H9 (cell line): Measurements from ENCODE around the gene HSPA9. TPM values are rescaled to one million over a fixed set of nuclear protein-coding genes. Genes with fewer than 3 reads are reported as not detected.
A peak's percentile ranks its signal among the peaks of the same experiment; 100 is the strongest.

Experiments
- DNase-seq: peaks from one replicate; pipeline ENCODE4 v3.0.0-alpha.2; 2017
- H2AFZ ChIP-seq: one replicate; pipeline ENCODE4 v1.6.1; 2013; ENCODE audit warnings: mild to moderate bottlenecking, low read length, control low read depth, moderate library complexity
- H2AK5ac ChIP-seq: 2 replicates; pipeline ENCODE4 v1.6.1; 2013; ENCODE audit warnings: low read length, control low read depth, mixed read lengths; ENCODE audit not compliant: insufficient read length
- H2BK120ac ChIP-seq: one replicate; pipeline ENCODE4 v1.6.1; 2013; ENCODE audit warnings: low read depth, mild to moderate bottlenecking, low read length, control low read depth, inconsistent platforms; ENCODE audit not compliant: poor library complexity, severe bottlenecking
- H2BK12ac ChIP-seq: 2 replicates; pipeline ENCODE4 v1.6.1; 2013; ENCODE audit warnings: low read length, control low read depth, mixed read lengths, low read depth; ENCODE audit not compliant: insufficient read length
- H2BK15ac ChIP-seq: 2 replicates; pipeline ENCODE4 v1.6.1; 2013; ENCODE audit warnings: low read depth, low read length, control low read depth
- H2BK20ac ChIP-seq: one replicate; pipeline ENCODE4 v1.6.1; 2013; ENCODE audit warnings: low read depth, mild to moderate bottlenecking, low read length, control low read depth, inconsistent platforms; ENCODE audit not compliant: poor library complexity, severe bottlenecking
- H2BK5ac ChIP-seq: 2 replicates; pipeline ENCODE4 v1.6.1; 2013; ENCODE audit warnings: low read length, control low read depth, mixed read lengths; ENCODE audit not compliant: insufficient read length
- H3K14ac ChIP-seq: 2 replicates; pipeline ENCODE4 v1.6.1; 2013; ENCODE audit warnings: low read length, control low read depth; ENCODE audit not compliant: insufficient read depth
- H3K18ac ChIP-seq: 2 replicates; pipeline ENCODE4 v1.6.1; 2013; ENCODE audit warnings: low read depth, mild to moderate bottlenecking, mixed read lengths, low read length, control low read depth; ENCODE audit not compliant: insufficient read length
- H3K23ac ChIP-seq: 2 replicates; pipeline ENCODE4 v1.6.1; 2013; ENCODE audit warnings: low read length, control low read depth, mixed read lengths, low read depth; ENCODE audit not compliant: insufficient read length
- H3K23me2 ChIP-seq: 2 replicates; pipeline ENCODE4 v1.6.1; 2013; ENCODE audit warnings: low read depth, mild to moderate bottlenecking, mixed read lengths, low read length, control low read depth; ENCODE audit not compliant: insufficient read length, poor library complexity, severe bottlenecking
- H3K27ac ChIP-seq: 2 replicates; pipeline ENCODE4 v1.5.1; 2013; ENCODE audit warnings: low read length, control low read depth, mixed read lengths, low read depth; ENCODE audit not compliant: insufficient read length
- H3K27me3 ChIP-seq: 2 replicates; pipeline ENCODE4 v1.6.1; 2013; ENCODE audit warnings: low read length, control low read depth, inconsistent platforms; ENCODE audit not compliant: insufficient read depth
- H3K4ac ChIP-seq: 2 replicates; pipeline ENCODE4 v1.6.1; 2013; ENCODE audit warnings: low read depth, mild to moderate bottlenecking, control low read depth, inconsistent platforms, low read length, moderate library complexity
- H3K4me1 ChIP-seq: 2 replicates; pipeline ENCODE4 v1.6.1; 2013; ENCODE audit warnings: low read length, control low read depth, inconsistent platforms; ENCODE audit not compliant: insufficient read depth
- H3K4me2 ChIP-seq: 2 replicates; pipeline ENCODE4 v1.6.1; 2013; ENCODE audit warnings: low read length, control low read depth, mixed read lengths; ENCODE audit not compliant: insufficient read length, insufficient read depth
- H3K56ac ChIP-seq: 2 replicates; pipeline ENCODE4 v1.6.1; 2013; ENCODE audit warnings: low read depth, mild to moderate bottlenecking, mixed read lengths, low read length, control low read depth; ENCODE audit not compliant: insufficient read length
- H3K79me1 ChIP-seq: 2 replicates; pipeline ENCODE4 v1.6.1; 2013; ENCODE audit warnings: low read depth, mild to moderate bottlenecking, moderate library complexity, low read length, control low read depth, inconsistent platforms; ENCODE audit not compliant: insufficient read depth, poor library complexity, severe bottlenecking
- H3K79me2 ChIP-seq: 2 replicates; pipeline ENCODE4 v1.6.1; 2013; ENCODE audit warnings: low read length, control low read depth, inconsistent platforms; ENCODE audit not compliant: insufficient read depth
- H3K9ac ChIP-seq: 2 replicates; pipeline ENCODE4 v1.6.1; 2013; ENCODE audit warnings: low read length, control low read depth, mixed read lengths; ENCODE audit not compliant: insufficient read length; ENCODE audit errors: extremely low read depth
- H3K9me3 ChIP-seq: one replicate; pipeline ENCODE4 v1.6.1; 2013; ENCODE audit warnings: low read depth, low read length, inconsistent platforms; ENCODE audit not compliant: control insufficient read depth
- H3T11ph ChIP-seq: one replicate; pipeline ENCODE4 v1.6.1; 2013; ENCODE audit warnings: mild to moderate bottlenecking, low read length, control low read depth, inconsistent platforms
- H4K20me1 ChIP-seq: one replicate; pipeline ENCODE4 v1.6.1; 2013; ENCODE audit not compliant: control insufficient read depth, insufficient read length, insufficient read depth
- H4K5ac ChIP-seq: 2 replicates; pipeline ENCODE4 v1.6.1; 2013; ENCODE audit warnings: low read depth, mild to moderate bottlenecking, mixed read lengths, low read length, control low read depth; ENCODE audit not compliant: insufficient read length
- H4K8ac ChIP-seq: replicated peaks from 2 replicates; pipeline ENCODE4 v1.6.1; 2013; ENCODE audit warnings: low read length, control low read depth, mixed read lengths, low read depth; ENCODE audit not compliant: insufficient read length
- H4K91ac ChIP-seq: 2 replicates; pipeline ENCODE4 v1.6.1; 2013; ENCODE audit warnings: low read depth, mild to moderate bottlenecking, moderate library complexity, mixed read lengths, low read length, control low read depth; ENCODE audit not compliant: insufficient read length
- H3K27ac Mint-ChIP-seq, 3 experiments: 2 replicates in 2 of 3; 3 replicates in 1 of 3; pipeline ENCODE4 v1.8.0; 2020 to 2021; ENCODE audit warnings: mixed read lengths in 3 of 3, mild to moderate bottlenecking in 1 of 3, moderate library complexity in 1 of 3
- H3K27me3 Mint-ChIP-seq: 2 replicates; pipeline ENCODE4 v1.8.0; 2021; ENCODE audit warnings: low read depth, mild to moderate bottlenecking, moderate library complexity, mixed read lengths
- H3K36me3 Mint-ChIP-seq, 3 experiments: 2 replicates in 2 of 3; 3 replicates in 1 of 3; pipeline ENCODE4 v1.8.0; 2020 to 2021; ENCODE audit warnings: low read depth in 3 of 3, mixed read lengths in 3 of 3; ENCODE audit not compliant: insufficient read depth in 1 of 3
- H3K4me1 Mint-ChIP-seq, 2 experiments: 2 replicates each; pipeline ENCODE4 v1.8.0; 2020; ENCODE audit warnings: mixed read lengths in 2 of 2
- H3K4me3 Mint-ChIP-seq, 2 experiments: 2 replicates in 1 of 2; 3 replicates in 1 of 2; pipeline ENCODE4 v1.8.0; 2020 to 2021; ENCODE audit warnings: mild to moderate bottlenecking in 2 of 2, mixed read lengths in 2 of 2, moderate library complexity in 1 of 2
- H3K9me3 Mint-ChIP-seq, 2 experiments: 2 replicates in 1 of 2; 3 replicates in 1 of 2; pipeline ENCODE4 v1.8.0; 2020; ENCODE audit warnings: mild to moderate bottlenecking in 2 of 2, mixed read lengths in 2 of 2, moderate library complexity in 1 of 2
- WGBS: extraction: QIAGEN DNeasy Blood & Tissue Kit; methylation state at CpG from one replicate; pipeline ENCODE4 v1.1.7; 2013; ENCODE audit warnings: missing lambda C conversion rate, low lambda C conversion rate, mixed read lengths; ENCODE audit not compliant: insufficient read length; ENCODE audit errors: extremely low coverage; 5-methylcytosine and 5-hydroxymethylcytosine counted together
- total RNA-seq: library from RNA; stranded (reverse); gene quantifications from 2 replicates; pipeline ENCODE4 v1.2.1, GENCODE V29; 2021
- TF ChIP-seq, protein P1 (sequence below): fragments of 200-600 bp; sonication (generic); conservative IDR thresholded peaks from 3 replicates; pipeline ENCODE4 v1.8.0; 2021; ENCODE audit warnings: antibody characterized with exemption, mild to moderate bottlenecking

Gene HSPA9
- total RNA-seq, 1 experiment from 2014 or later, result 397 TPM

DNA sequence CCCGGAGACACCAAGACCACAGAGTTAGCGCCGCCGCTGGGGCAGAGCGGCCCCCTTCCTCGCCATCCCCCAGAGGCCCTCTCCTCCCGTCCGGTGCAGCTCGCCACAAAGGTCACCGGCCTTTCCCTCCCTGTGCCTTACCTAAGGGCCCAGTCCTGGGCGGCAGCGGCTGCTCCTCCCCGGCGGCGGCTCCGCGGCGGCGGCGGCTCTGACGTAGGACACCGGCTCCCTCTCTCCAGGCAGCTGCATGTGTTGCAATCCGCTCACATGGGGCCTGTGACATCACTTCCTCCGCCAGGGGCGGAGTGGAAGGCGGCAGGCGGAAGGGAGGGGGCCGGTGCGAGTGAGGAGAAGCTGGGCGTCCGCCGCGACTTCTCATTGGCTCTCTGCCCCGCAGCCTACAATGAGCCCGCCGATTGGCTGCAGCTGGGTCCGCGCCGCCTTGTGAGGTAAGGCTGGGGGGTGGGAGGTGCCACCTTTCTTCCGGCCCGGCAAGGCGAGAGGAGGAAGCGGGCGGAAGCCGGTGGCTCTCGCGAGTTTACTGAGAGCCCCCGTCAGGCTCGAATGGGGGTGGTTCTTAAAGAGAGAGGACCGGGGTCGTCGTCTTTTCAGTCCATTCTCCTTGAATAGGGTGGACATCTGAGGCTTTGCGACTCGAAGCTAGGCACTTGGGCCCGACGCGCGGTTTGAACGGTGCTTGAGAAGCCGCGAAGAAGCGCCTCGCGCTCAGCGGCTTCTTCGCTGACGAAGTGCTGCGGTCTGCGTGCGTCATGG is 32.1 kb downstream of the HSPA9 start, which contains the start of gene ETF1:
Gene ETF1, minus strand, starts transcription at position 281 of the 774 bp plus-strand sequence. CDS start 318 bp downstream, outside the sequence.
- Histone ChIP-seq H3K4ac (peak within 1 kb of the TSS; percentile 76), H3K56ac (peak within 1 kb of the TSS; percentile 2), H2BK20ac (no peak within 1 kb of the TSS), H3T11ph (no peak within 1 kb of the TSS), H3K79me2 (peaks cover 63% of the 10 kb centered on the region), H3K4me1 (no peaks in the 10 kb centered on the region), H3K27ac (no peak within 1 kb of the TSS), H2BK120ac (peak within 1 kb of the TSS; percentile 11), H2BK5ac (peak within 1 kb of the TSS; percentile 47), H4K20me1 (no peaks in the 10 kb centered on the region), H4K91ac (peak within 1 kb of the TSS; percentile 85), H3K23ac (no peak within 1 kb of the TSS), H3K79me1 (peaks cover 6% of the 10 kb centered on the region), H4K8ac (no peak within 1 kb of the TSS), H2BK15ac (no peak within 1 kb of the TSS), H3K23me2 (peaks cover 11% of the 10 kb centered on the region), H4K5ac (no peak within 1 kb of the TSS), H3K4me2 (peak within 1 kb of the TSS; percentile 94), H2AK5ac (no peak within 1 kb of the TSS), H3K14ac (peak within 1 kb of the TSS; percentile 97), H2BK12ac (no peak within 1 kb of the TSS), H3K9me3 (no peaks in the 10 kb centered on the region), H3K18ac (peak within 1 kb of the TSS; percentile 97), H3K27me3 (no peaks in the 10 kb centered on the region), H2AFZ (no peak within 1 kb of the TSS), H3K9ac (peak within 1 kb of the TSS; percentile 92)
- H3K36me3 Mint-ChIP-seq, result peaks cover 19 to 46% (median 42%) of the 10 kb centered on the region in 3 experiments
- peak within 1 kb of the TSS; percentile 96 to 97 for H3K4me3 Mint-ChIP-seq
- WGBS, result no CpG with 5 or more reads among the region's 70 CpGs
- peak; percentile 100 for DNase-seq
- H3K27me3 Mint-ChIP-seq, result no peaks in the 10 kb centered on the region; the same call in 1 of the 2 replicates
- TF ChIP-seq, protein P1, sequence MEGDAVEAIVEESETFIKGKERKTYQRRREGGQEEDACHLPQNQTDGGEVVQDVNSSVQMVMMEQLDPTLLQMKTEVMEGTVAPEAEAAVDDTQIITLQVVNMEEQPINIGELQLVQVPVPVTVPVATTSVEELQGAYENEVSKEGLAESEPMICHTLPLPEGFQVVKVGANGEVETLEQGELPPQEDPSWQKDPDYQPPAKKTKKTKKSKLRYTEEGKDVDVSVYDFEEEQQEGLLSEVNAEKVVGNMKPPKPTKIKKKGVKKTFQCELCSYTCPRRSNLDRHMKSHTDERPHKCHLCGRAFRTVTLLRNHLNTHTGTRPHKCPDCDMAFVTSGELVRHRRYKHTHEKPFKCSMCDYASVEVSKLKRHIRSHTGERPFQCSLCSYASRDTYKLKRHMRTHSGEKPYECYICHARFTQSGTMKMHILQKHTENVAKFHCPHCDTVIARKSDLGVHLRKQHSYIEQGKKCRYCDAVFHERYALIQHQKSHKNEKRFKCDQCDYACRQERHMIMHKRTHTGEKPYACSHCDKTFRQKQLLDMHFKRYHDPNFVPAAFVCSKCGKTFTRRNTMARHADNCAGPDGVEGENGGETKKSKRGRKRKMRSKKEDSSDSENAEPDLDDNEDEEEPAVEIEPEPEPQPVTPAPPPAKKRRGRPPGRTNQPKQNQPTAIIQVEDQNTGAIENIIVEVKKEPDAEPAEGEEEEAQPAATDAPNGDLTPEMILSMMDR, result no peak
- H3K4me1 Mint-ChIP-seq, result peaks cover 29 to 32% of the 10 kb centered on the region in 2 experiments
- H3K9me3 Mint-ChIP-seq, result no peaks in the 10 kb centered on the region
- peak within 1 kb of the TSS; percentile 99 for H3K27ac Mint-ChIP-seq
